PFSK-1 (cell line): ENCODE measurements around the gene CCDC93.

ENCODE experiments used
- FOXP2 ChIP-seq: optimal IDR thresholded peaks from 2 replicates; pipeline ENCODE3; 2011; ENCODE audit warnings: borderline replicate concordance, control low read depth, inconsistent platforms; ENCODE audit not compliant: insufficient read depth; ENCODE audit errors: extremely low read length, extremely low read depth
- POLR2AphosphoS5 ChIP-seq: IDR thresholded peaks from 2 replicates; pipeline ENCODE4 v1.6.1; 2012; ENCODE audit warnings: low read depth, mild to moderate bottlenecking, control low read depth, low read length, moderate library complexity
- REST ChIP-seq, 2 experiments: IDR thresholded peaks; 2 replicates each; pipeline versions ENCODE4 v1.6.1 to v1.8.0; 2011 to 2012; ENCODE audit warnings: low read depth in 2 of 2, low read length in 2 of 2, control low read depth in 1 of 2, inconsistent platforms in 1 of 2, mild to moderate bottlenecking in 1 of 2, moderate library complexity in 1 of 2; ENCODE audit not compliant: insufficient read depth in 1 of 2
- SIN3A ChIP-seq: IDR thresholded peaks from 2 replicates; pipeline ENCODE4 v1.6.1; 2012; ENCODE audit warnings: mild to moderate bottlenecking, low read length, moderate library complexity, borderline replicate concordance; ENCODE audit not compliant: insufficient read depth
- TAF1 ChIP-seq: IDR thresholded peaks from 2 replicates; pipeline ENCODE4 v1.6.1; 2012; ENCODE audit warnings: low read length, control low read depth, borderline replicate concordance; ENCODE audit not compliant: insufficient read depth

CCDC93 gene

GRCh38 chr2:117983040-117983439, 30.8 kb downstream of the CCDC93 start:
- no peak for TF ChIP-seq REST (IDR thresholded peaks at IDR 0.05; ENCODE audit: insufficient read depth in 1 of 2, low read depth in 2 of 2, low read length in 2 of 2)
- TF ChIP-seq POLR2AphosphoS5: no peak
- TF ChIP-seq SIN3A: no peak
- no peak for TF ChIP-seq FOXP2
- TF ChIP-seq TAF1: no peak

GRCh38 chr2:117982376-117983033, 31.4 kb downstream of the CCDC93 start:
- TF ChIP-seq FOXP2: no peak
- no peak for TF ChIP-seq REST (IDR thresholded peaks at IDR 0.05; ENCODE audit: insufficient read depth in 1 of 2, low read depth in 2 of 2, low read length in 2 of 2)
- TF ChIP-seq SIN3A: no peak
- no peak for TF ChIP-seq TAF1
- no peak for TF ChIP-seq POLR2AphosphoS5

GRCh38 chr2:117981810-117982209, 32.1 kb downstream of the CCDC93 start:
- TF ChIP-seq TAF1 (no peak), POLR2AphosphoS5 (no peak), REST (IDR thresholded peaks at IDR 0.05; ENCODE audit: insufficient read depth in 1 of 2, low read depth in 2 of 2, low read length in 2 of 2) (no peak), SIN3A (no peak), FOXP2 (no peak)

- TF ChIP-seq SIN3A (no peak), REST (IDR thresholded peaks at IDR 0.05; ENCODE audit: insufficient read depth in 1 of 2, low read depth in 2 of 2, low read length in 2 of 2) (no peak), POLR2AphosphoS5 (no peak), TAF1 (no peak), FOXP2 (no peak)
Observed at GRCh38 chr2:117980783-117981676, 32.8 kb downstream of the CCDC93 start.
